WERI-Rb-1 (cell line): ENCODE measurements around the gene GRAMD4.

ENCODE experiments used
- DNase-seq: peaks from one replicate; pipeline ENCODE4 v3.0.0-alpha.2; 2020
- H3K27ac ChIP-seq: fragments of 250-450 bp; sonication (Bioruptor Pico); 2 replicates; pipeline ENCODE4 v1.5.1; 2020; ENCODE audit warnings: mild to moderate bottlenecking, moderate library complexity
- H3K27me3 ChIP-seq: fragments of 250-450 bp; sonication (Bioruptor Pico); 2 replicates; pipeline ENCODE4 v1.5.1; 2021; ENCODE audit warnings: mild to moderate bottlenecking, low read depth, moderate library complexity; ENCODE audit not compliant: insufficient read depth, severe bottlenecking
- H3K36me3 ChIP-seq: fragments of 250-450 bp; sonication (Bioruptor Pico); 2 replicates; pipeline ENCODE4 v1.5.1; 2020; ENCODE audit warnings: mild to moderate bottlenecking, moderate library complexity
- H3K4me3 ChIP-seq: 2 replicates; pipeline ENCODE4 v1.5.1; 2011; ENCODE audit warnings: low read depth, mild to moderate bottlenecking, control low read depth, low read length
- H3K9me3 ChIP-seq: fragments of 250-450 bp; sonication (Bioruptor Pico); 2 replicates; pipeline ENCODE4 v1.5.1; 2021; ENCODE audit warnings: mild to moderate bottlenecking, moderate library complexity; ENCODE audit not compliant: severe bottlenecking
- CTCF ChIP-seq: IDR thresholded peaks from 2 replicates; pipeline ENCODE4 v1.5.1; 2011; ENCODE audit warnings: low read depth, mild to moderate bottlenecking, control low read depth, inconsistent platforms, low read length

GRAMD4 gene

GRCh38 chr22:46583571-46583970 is 36.6 kb upstream of the GRAMD4 start:
- H3K27ac ChIP-seq = no peak overlapping the region
- H3K9me3 ChIP-seq = no peaks in the 10 kb centered on the region
- no peak for DNase-seq
- no peak overlapping the region for H3K4me3 ChIP-seq
- no peaks in the 10 kb centered on the region for H3K36me3 ChIP-seq
- H3K27me3 ChIP-seq = no peaks in the 10 kb centered on the region
- no peak for TF ChIP-seq CTCF

- Histone ChIP-seq H3K4me3 (no peak overlapping the region), H3K27ac (no peak overlapping the region), H3K36me3 (no peaks in the 10 kb centered on the region), H3K9me3 (no peaks in the 10 kb centered on the region), H3K27me3 (no peaks in the 10 kb centered on the region)
- DNase-seq = no peak
- no peak for TF ChIP-seq CTCF
Observed at GRCh38 chr22:46584081-46584921, 35.9 kb upstream of the GRAMD4 start.

- no peak for TF ChIP-seq CTCF
- no peak overlapping the region for H3K27ac ChIP-seq
- DNase-seq = no peak
- no peaks in the 10 kb centered on the region for H3K9me3 ChIP-seq
- H3K27me3 ChIP-seq = no peaks in the 10 kb centered on the region
- H3K4me3 ChIP-seq = no peak overlapping the region
- H3K36me3 ChIP-seq = no peaks in the 10 kb centered on the region
Observed at GRCh38 chr22:46585340-46586122, 34.7 kb upstream of the GRAMD4 start.

GRCh38 chr22:46586123-46586519 is 34.1 kb upstream of the GRAMD4 start:
- Histone ChIP-seq H3K9me3 (no peaks in the 10 kb centered on the region), H3K27ac (no peak overlapping the region), H3K4me3 (no peak overlapping the region), H3K27me3 (no peaks in the 10 kb centered on the region), H3K36me3 (no peaks in the 10 kb centered on the region)
- TF ChIP-seq CTCF = no peak
- DNase-seq = no peak

GRCh38 chr22:46586531-46587011 is 33.6 kb upstream of the GRAMD4 start:
- Histone ChIP-seq H3K9me3 (no peaks in the 10 kb centered on the region), H3K4me3 (no peak overlapping the region), H3K27ac (no peak overlapping the region), H3K27me3 (no peaks in the 10 kb centered on the region), H3K36me3 (no peaks in the 10 kb centered on the region)
- no peak for TF ChIP-seq CTCF
- no peak for DNase-seq
